ENCODE data around the gene EEF1E1. TPM values are rescaled to one million over a fixed set of nuclear protein-coding genes. Genes with fewer than 3 reads are reported as not detected.

Gene EEF1E1
- 10 to 100 TPM; 28.7 to 29.0 TPM for total RNA-seq

DNA sequence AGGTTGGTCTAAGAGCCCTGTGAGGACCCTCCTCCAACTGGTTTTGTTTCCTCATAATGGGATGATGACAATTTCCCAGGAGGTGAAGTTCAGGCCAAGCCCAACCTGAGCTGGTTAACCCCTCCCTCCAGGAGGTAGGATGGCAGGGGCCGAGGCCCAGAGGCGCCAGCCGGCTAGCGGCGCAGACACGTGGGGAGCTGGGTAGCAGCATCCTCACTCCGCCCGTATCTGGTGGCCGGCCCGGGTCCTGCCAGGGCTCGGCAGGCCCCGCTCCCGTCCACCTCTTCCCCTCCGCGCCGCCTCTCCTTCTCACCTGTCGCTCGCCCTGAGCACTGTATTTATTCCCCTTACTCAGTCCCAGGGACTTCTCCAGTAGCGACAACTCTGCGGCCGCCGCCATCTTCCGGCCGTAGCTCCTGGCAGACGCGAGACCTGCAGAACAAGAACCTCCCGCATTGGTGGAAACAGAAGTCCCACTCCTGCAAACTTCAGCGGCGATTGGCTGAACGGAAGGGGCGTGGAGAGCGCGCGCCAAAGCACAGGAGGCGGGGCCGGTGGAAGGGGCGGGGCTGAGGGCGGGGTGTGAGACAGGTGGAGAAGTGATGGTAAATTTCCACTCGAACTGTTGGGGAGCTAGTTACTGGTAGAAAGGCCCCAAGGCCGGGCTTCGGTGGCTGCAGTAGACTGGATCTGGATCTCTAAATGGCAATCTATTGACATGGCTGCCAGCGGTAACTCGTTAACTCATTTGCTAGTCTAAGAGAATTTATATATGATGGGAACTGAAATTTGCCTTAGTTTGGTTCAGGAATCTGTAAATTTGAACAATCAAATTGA is at the start of gene EEF1E1:
TSS of gene EEF1E1 (minus strand) at position 427 of the 837 bp plus-strand sequence. CDS start at position 400, 27 bp downstream.

GRCh38 chr6:8063761-8064637 is 38.3 kb downstream of the EEF1E1 start, which contains the start of gene BLOC1S5:
Gene BLOC1S5, minus strand, starts transcription at chr6:8064389. Its CDS starts 13 bp downstream, at chr6:8064376.

Other genes starting within 250 kb of the EEF1E1 start
- 10 to 100 TPM; 34.5 to 37.3 TPM for gene TXNDC5, start 191.8 kb downstream of the EEF1E1 start, total RNA-seq
- gene BLOC1S5, start 38.2 kb downstream of the EEF1E1 start, total RNA-seq, result 10 to 100 TPM; 17.3 to 19.7 TPM